Stomach (tissue), 9 donors: ENCODE measurements around the gene TRIM66. TPM values are rescaled to one million over a fixed set of nuclear protein-coding genes. Genes with fewer than 3 reads are reported as not detected.

Experiments
- DNase-seq, 2 donors: peaks; one replicate each; pipeline versions ENCODE4 v3.0.0 to v3.0.0-alpha.2; 2013 to 2019
- H3K27ac ChIP-seq, 5 donors: fragments of 200-600 bp in 4 of 5; sonication (generic) in 4 of 5; one replicate each; pipeline ENCODE4 v1.5.1; 2013 to 2019; ENCODE audit warnings: mild to moderate bottlenecking in 1 of 5, moderate library complexity in 1 of 5
- H3K27me3 ChIP-seq, 3 donors: fragments of 200-600 bp; sonication (generic); one replicate each; pipeline ENCODE4 v1.5.1; 2017 to 2019; ENCODE audit warnings: mixed run types in 1 of 3
- H3K36me3 ChIP-seq, 4 donors: fragments of 200-600 bp; sonication (generic); 1 replicate in 3 of 4; 2 replicates in 1 of 4; pipeline ENCODE4 v1.5.1; 2016 to 2019
- H3K4me1 ChIP-seq, 4 donors: fragments of 200-600 bp; sonication (generic); one replicate each; pipeline ENCODE4 v1.5.1; 2016 to 2019
- H3K4me3 ChIP-seq, 4 donors: fragments of 200-600 bp; sonication (generic) in 3 of 4; one replicate each; pipeline ENCODE4 v1.5.1; 2016 to 2019; ENCODE audit warnings: mild to moderate bottlenecking in 1 of 4
- H3K9me3 ChIP-seq, 4 donors: fragments of 200-600 bp; sonication (generic); one replicate each; pipeline ENCODE4 v1.5.1; 2016 to 2019
- EP300 ChIP-seq: sonication (generic); formaldehyde crosslinking; IDR thresholded peaks from one replicate; pipeline ENCODE4 v1.6.1; 2017; ENCODE audit warnings: antibody characterized with exemption
- POLR2A ChIP-seq, 4 donors: fragments of 450-650 bp; IDR thresholded peaks; one replicate each; pipeline ENCODE4 v1.6.1; 2016; ENCODE audit warnings: antibody characterized with exemption in 4 of 4, control low read depth in 2 of 4, mild to moderate bottlenecking in 1 of 4, moderate library complexity in 1 of 4
- POLR2AphosphoS5 ChIP-seq, 3 donors: sonication (generic); formaldehyde crosslinking; IDR thresholded peaks; one replicate each; pipeline ENCODE4 v1.6.1; 2016; ENCODE audit warnings: antibody characterized with exemption in 3 of 3
- WGBS, 5 donors: extraction: QIAGEN DNeasy Blood & Tissue Kit in 3 of 5; methylation state at CpG; one replicate each; pipeline versions ENCODE4 v1.1.5 to v1.1.7; 2013 to 2018; 5-methylcytosine and 5-hydroxymethylcytosine counted together
- intact Hi-C: fragments of 100-400 bp; cut with DNase I; formaldehyde crosslinking; loops from one replicate; pipeline ENCODE4 v1.15.1; 2023; ENCODE audit warnings: low total_unique reads
- polyA plus RNA-seq, 3 donors: library from polyadenylated mRNA; stranded (reverse); fragments of 200-250 nt; gene quantifications; one replicate each; pipeline ENCODE4 v1.2.3, GENCODE V29; 2013
- total RNA-seq, 5 donors: library from RNA; depleted of rRNA; stranded (reverse); fragments of >200 nt; gene quantifications; one replicate each; pipeline versions ENCODE4 v1.1.0 to v1.2.3, GENCODE V29; 2014 to 2016
- TF ChIP-seq, protein P1 (sequence below), 7 experiments: fragments of 450-650 bp in 4 of 7; fragments of 200-600 bp in 3 of 7; sonication (generic) in 3 of 7; IDR thresholded peaks; one replicate each; pipeline ENCODE4 v1.5.1; 2016 to 2019; ENCODE audit warnings: antibody characterized with exemption in 7 of 7, control low read depth in 2 of 7, mild to moderate bottlenecking in 1 of 7
- donor health status: healthy with polysubstance abuse.
- donor health status: Bipolar disorder and iron deficiency.
- donor health status: healthy.

The TRIM66 gene
- total and polyA plus RNA-seq, 8 donors: 0.76 to 8.7 (median 3.4) TPM

DNA sequence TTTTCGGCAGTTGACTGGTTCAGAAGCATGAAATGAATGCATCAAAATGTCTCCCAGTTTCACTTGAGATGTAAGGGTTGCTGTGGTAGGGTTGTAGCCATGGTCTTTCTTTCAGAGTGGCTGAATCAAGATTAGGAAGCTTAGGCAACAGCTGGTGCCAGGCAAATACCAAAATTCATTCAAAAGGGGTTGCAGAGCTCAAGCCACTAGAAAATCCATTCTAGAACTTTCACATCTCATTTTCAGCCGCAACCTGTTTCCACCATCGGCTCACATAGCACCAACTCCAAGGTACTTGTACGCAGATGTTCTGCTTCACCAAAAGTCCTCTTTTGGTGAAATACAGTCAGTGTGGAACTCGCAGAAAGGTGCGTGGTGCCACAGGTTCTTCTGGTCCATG lies 48.0 kb downstream of the TRIM66 start:
- DNase-seq: no peak
- Histone ChIP-seq H3K9me3 (peaks cover 0 to 9% (median 0%) of the 10 kb centered on the region in 4 donors), H3K4me3 (no peak overlapping the region), H3K27ac (no peak overlapping the region), H3K4me1 (no peaks in the 10 kb centered on the region), H3K36me3 (peaks cover 4 to 83% (median 72%) of the 10 kb centered on the region in 4 donors), H3K27me3 (no peaks in the 10 kb centered on the region)
- TF ChIP-seq EP300: no peak
- no peak for TF ChIP-seq POLR2A (IDR thresholded peaks at IDR 0.05)
- TF ChIP-seq, protein P1, sequence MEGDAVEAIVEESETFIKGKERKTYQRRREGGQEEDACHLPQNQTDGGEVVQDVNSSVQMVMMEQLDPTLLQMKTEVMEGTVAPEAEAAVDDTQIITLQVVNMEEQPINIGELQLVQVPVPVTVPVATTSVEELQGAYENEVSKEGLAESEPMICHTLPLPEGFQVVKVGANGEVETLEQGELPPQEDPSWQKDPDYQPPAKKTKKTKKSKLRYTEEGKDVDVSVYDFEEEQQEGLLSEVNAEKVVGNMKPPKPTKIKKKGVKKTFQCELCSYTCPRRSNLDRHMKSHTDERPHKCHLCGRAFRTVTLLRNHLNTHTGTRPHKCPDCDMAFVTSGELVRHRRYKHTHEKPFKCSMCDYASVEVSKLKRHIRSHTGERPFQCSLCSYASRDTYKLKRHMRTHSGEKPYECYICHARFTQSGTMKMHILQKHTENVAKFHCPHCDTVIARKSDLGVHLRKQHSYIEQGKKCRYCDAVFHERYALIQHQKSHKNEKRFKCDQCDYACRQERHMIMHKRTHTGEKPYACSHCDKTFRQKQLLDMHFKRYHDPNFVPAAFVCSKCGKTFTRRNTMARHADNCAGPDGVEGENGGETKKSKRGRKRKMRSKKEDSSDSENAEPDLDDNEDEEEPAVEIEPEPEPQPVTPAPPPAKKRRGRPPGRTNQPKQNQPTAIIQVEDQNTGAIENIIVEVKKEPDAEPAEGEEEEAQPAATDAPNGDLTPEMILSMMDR (IDR thresholded peaks at IDR 0.05): no peak
- no peak for TF ChIP-seq POLR2AphosphoS5 (IDR thresholded peaks at IDR 0.05)
- intact Hi-C loops: no loop called here
- WGBS, 5 donors: 93 to 96% (median 95%) methylated on average over 6 of the region's 6 CpGs

DNA sequence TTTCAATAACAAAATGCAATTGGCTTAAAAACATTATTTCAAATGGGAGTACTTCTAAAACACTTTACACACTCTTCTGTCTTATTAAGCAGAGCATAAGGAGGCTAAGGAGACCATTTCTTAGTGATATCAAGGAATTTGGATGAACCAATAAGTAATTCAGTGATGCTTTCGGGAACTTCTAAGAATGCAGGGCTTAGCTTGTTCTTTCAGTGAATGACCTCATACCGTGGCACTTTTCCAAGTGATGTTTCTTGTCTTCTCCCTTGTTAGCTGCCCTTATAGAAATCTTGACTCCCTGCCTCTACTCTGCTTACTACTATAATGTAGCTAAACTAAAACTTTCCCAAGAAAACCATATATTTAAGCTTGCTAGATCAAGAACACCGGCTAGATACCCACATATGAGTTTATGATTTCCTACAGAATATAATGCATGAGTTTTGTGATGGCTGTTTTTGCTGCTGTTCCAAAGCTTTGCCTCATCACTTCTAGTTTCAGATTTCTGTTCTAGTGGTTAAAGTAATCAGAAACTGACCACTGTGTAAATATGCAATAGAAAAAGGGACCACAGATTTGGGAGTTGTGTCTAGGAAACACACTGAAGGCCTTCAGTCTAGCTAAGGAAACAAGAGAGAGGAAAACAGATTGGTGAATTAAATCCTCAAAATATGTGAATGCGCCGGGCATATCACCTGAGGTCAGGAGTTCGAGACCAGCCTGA lies 50.9 kb downstream of the TRIM66 start:
- H3K27ac ChIP-seq: peak overlapping the region in 1 of 5 donors; percentile 22
- H3K4me1 ChIP-seq: no peaks in the 10 kb centered on the region
- peak in 1 of 2 donors; percentile 85 for DNase-seq
- no peaks in the 10 kb centered on the region for H3K27me3 ChIP-seq
- no peak overlapping the region for H3K4me3 ChIP-seq
- peaks cover 4 to 57% (median 44%) of the 10 kb centered on the region in 4 donors for H3K36me3 ChIP-seq
- peaks cover 0 to 8% (median 0%) of the 10 kb centered on the region in 4 donors for H3K9me3 ChIP-seq
- WGBS, 5 donors: 76 to 82% (median 80%) methylated on average over 6 of the region's 6 CpGs
- intact Hi-C loops: no loop called here
- no peak for TF ChIP-seq POLR2AphosphoS5 (IDR thresholded peaks at IDR 0.05)
- no peak for TF ChIP-seq EP300
- TF ChIP-seq, protein P1 (IDR thresholded peaks at IDR 0.05): no peak
- no peak for TF ChIP-seq POLR2A (IDR thresholded peaks at IDR 0.05)

DNA sequence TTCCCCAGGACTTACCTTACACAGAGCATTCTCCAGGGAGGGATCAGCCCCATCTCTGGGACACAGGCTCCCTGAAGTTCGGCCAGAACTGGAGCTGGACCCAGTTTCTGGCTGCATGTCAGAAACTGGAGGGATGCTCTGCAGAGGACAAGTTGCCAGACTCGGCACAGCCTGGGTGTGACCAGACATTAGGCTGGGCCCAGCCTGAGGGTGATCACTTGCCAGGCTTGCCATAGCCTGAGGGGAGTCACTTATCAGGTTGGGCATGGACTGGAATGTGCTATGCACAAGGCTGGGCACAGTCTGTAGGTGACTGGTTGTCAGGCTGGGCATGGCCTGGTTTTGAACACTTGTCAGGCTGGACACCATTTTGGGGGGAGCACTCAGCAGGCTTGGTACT lies 57.8 kb downstream of the TRIM66 start:
- Histone ChIP-seq H3K27me3 (no peaks in the 10 kb centered on the region), H3K27ac (no peak overlapping the region), H3K9me3 (no peaks in the 10 kb centered on the region), H3K36me3 (peaks cover 23 to 64% (median 59%) of the 10 kb centered on the region in 4 donors), H3K4me1 (no peaks in the 10 kb centered on the region), H3K4me3 (no peak overlapping the region)
- intact Hi-C loops: no loop called here
- 86 to 100% (median 92%) methylated on average over 2 of the region's 2 CpGs for WGBS, 5 donors
- TF ChIP-seq, protein P1 (IDR thresholded peaks at IDR 0.05): no peak
- DNase-seq: no peak

DNA sequence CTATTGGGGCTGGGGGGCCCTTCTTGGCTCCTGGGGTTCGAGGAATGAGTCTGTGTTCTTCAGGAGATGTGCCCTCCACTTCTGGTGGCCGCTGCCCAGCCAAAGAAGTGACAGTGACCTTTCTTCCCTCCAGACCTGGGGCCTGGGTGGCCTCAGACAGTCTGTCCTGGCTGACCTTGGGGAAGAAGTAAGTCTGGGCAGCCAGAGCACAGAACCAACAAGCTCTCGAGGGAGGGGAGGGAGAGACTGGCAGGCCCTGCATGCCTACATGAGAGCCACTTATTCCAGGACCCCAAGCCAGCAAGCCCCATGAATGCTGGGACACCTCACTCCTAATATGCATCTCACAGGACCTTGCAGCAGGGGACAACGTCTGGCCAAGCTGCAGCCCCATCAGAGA lies 61.3 kb downstream of the TRIM66 start:
- no peaks in the 10 kb centered on the region for H3K4me1 ChIP-seq
- 72 to 80% (median 76%) methylated on average over 3 to 4 of the region's 4 CpGs for WGBS, 5 donors
- intact Hi-C loops: no loop called here
- no peaks in the 10 kb centered on the region for H3K27me3 ChIP-seq
- H3K9me3 ChIP-seq: no peaks in the 10 kb centered on the region
- TF ChIP-seq POLR2A (IDR thresholded peaks at IDR 0.05) (no peak), EP300 (no peak), POLR2AphosphoS5 (IDR thresholded peaks at IDR 0.05) (no peak)
- TF ChIP-seq, protein P1 (IDR thresholded peaks at IDR 0.05): no peak
- H3K36me3 ChIP-seq: peaks cover 32 to 94% (median 91%) of the 10 kb centered on the region in 4 donors
- DNase-seq: no peak
- H3K27ac ChIP-seq: no peak overlapping the region
- no peak overlapping the region for H3K4me3 ChIP-seq
